GM10248 (cell line): ENCODE results near the gene SFMBT2.

Source experiments
- CTCF ChIA-PET: fragments of 300-600 bp; sonication (Branson Sonifier 250); formaldehyde crosslinking; extraction: SDS; loops from one replicate; lab custom pipeline; 2021; ENCODE audit warnings: antibody characterized with exemption; lab: Yijun Ruan, JAX
- POLR2A ChIA-PET: fragments of 350-650 bp; sonication (Branson Sonifier 250); formaldehyde crosslinking; extraction: SDS; loops from one replicate; lab custom pipeline; 2020; ENCODE audit warnings: antibody characterized with exemption; lab: Yijun Ruan, JAX
- DNase-seq: peaks from one replicate; pipeline ENCODE4 v3.0.0; 2012; ENCODE audit errors: extremely low spot score
- CTCF ChIP-seq: IDR thresholded peaks from 2 replicates; pipeline ENCODE4 v1.5.1; 2012; ENCODE audit warnings: mild to moderate bottlenecking, low read depth; ENCODE audit errors: extremely low read depth, missing control alignments, control extremely low read depth

The SFMBT2 gene

DNA sequence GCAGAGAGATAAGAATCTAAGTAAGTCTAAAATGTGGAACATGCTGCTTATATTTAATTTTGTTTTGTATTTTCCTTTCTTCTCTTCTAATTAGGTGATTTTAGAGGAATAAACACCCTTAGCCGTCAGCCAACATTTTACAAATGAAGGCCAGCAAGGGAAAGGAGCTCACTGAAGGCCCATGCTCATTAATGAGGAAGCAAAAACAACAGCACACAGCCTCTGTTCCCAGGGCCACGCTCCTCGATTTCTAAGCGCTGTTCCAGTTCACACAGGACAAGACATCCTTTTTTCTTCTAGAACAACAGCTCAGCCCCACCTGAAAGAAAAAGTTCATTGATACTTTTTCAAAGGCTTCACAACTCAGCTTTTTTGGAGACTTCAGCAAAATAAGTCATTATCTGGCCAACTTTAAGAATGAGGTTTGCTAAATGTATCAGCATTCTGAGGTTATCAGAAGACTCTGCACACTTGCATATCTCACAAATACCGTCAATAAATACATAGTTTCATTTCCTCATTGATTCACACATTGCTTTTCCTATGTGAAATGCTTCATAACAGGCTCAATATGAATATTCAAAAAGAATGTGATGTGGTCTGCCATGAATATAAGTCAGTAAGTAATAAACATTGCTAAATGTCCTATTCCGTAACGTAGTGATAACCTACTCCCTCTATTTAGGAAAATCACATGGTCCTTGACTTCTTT lies 34.8 kb upstream of the SFMBT2 start:
- no peak for TF ChIP-seq CTCF
- peak; percentile 48 for DNase-seq
- CTCF ChIA-PET, result interaction anchor here (0.8 to 1.5 kb wide), 5 partner anchors 9 to 35 kb away, joined by 3 to 5 read pairs (median 3); partner anchors contain the start of gene SFMBT2
- POLR2A ChIA-PET, result no interaction called here

DNA sequence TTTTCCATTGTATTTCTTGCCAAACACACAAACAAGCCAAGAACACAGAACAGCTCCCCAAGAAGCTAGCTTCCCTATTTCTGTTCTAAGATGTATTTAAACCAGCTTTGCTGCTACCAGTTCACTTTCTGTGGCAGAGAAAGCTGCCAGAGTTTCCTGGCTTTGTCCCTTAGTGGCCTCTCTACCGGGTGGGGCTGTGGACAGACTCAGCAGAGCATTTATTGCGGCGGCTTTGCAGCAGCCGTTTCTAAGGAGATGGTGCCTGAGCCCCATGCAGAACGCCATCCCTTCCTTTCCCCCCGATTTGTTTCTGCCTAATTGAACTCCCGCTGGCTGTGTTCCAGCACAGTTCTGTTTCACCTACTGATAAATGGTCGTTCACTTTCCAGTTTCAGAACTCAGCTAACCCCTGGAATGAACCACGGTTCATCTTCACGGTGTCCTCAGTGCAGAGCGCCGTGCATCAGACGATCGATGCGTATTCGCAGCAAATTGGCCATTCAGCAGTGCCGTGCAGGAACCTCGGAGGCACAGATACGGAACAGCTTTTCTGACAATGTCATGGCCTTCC lies 33.8 kb upstream of the SFMBT2 start:
- POLR2A ChIA-PET, result no interaction called here
- DNase-seq, result peak; percentile 24
- CTCF ChIA-PET, result interaction anchor here (0.9 to 1.5 kb wide), 7 partner anchors 14 to 81 kb away, joined by 3 to 5 read pairs (median 4); partner anchors contain the start of gene SFMBT2
- no peak for TF ChIP-seq CTCF

DNA sequence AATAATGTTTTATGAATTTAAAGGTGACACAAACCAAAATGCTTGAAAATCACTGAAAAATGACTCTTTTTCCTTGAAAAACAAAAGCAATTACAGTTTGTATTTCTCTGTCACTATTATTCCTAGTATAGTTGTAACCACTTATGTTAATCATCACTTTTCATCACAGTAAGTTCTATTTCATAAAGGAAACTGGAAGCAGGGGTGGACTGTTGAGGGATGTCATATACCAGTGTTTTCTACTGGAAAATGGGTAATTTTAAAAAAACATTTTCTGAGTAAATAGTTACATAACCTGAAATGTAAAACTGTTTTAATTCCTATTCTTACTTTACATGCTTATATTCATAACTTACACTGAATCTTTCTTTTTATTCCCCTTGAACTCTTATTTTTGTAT lies 32.2 kb upstream of the SFMBT2 start:
- CTCF ChIA-PET, result no interaction called here
- DNase-seq, result no peak
- TF ChIP-seq CTCF, result no peak
- POLR2A ChIA-PET, result no interaction called here

DNA sequence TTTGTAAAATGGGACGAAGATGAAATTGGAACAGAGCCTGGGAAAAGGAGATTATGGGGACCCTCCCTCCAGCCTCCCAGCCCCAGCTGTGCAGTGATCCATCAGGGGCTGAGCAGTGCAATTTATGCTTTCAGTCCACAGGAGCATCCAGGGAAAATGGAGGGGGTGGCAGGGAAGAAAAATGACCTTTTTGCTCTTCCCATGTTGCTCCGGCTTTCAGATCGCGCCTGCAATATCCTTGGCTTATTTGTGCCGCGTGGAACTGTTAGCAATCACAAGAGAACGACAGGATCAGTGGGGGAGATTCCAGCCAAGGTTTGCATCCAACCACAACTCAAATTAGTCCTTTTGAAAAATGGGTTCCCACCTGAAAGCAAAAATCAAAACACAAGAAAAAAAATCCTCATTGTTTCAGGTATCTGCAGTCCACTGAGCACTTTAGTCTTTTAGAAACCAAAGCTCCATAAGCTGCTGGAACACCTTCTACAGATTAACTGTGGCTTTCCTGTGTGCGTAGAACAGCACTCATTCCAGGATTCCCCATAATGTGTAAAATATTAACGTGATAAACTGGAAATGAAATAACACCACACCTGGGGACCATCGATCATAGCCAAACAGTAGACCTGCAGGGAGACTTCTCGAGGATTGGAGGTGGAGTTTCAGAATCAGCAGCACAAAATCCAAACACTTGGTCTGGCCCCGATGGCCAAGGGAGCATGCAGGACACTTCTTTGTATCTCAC lies 30.7 kb upstream of the SFMBT2 start:
- POLR2A ChIA-PET, result no interaction called here
- DNase-seq, result no peak
- CTCF ChIA-PET, result interaction anchor here (0.9 to 1.1 kb wide), 2 partner anchors 10 to 321 kb away, joined by 3 to 5 read pairs; no protein-coding TSS in a partner anchor
- no peak for TF ChIP-seq CTCF

- no peak for DNase-seq
- no peak for TF ChIP-seq CTCF
- CTCF ChIA-PET, result no interaction called here
- POLR2A ChIA-PET, result no interaction called here
These were observed 28.9 kb upstream of the SFMBT2 start for GRCh38 chr10:7439696-7440095.

- no peak for DNase-seq
- POLR2A ChIA-PET, result no interaction called here
- CTCF ChIA-PET, result interaction anchor here (0.8 to 1.7 kb wide), 5 partner anchors 13 to 526 kb away, joined by 3 to 6 read pairs (median 3); no protein-coding TSS in a partner anchor
- no peak for TF ChIP-seq CTCF
These were observed 27.6 kb upstream of the SFMBT2 start for GRCh38 chr10:7438196-7438986.
